ENCODE data around the gene DIDO1.

DIDO1 gene

GRCh38 chr20:62906647-62907375, 19.5 kb downstream of the DIDO1 start:
- H3K4me1 Mint-ChIP-seq (ENCODE audit: low read depth), result peaks cover 25% of the 10 kb centered on the region
- H3K27me3 Mint-ChIP-seq, result no peaks in the 10 kb centered on the region
- H3K4me3 Mint-ChIP-seq, result no peak overlapping the region
- H3K36me3 Mint-ChIP-seq (ENCODE audit: low read depth), result peaks cover 85% of the 10 kb centered on the region
- H3K9me3 Mint-ChIP-seq, result no peaks in the 10 kb centered on the region
- no peak overlapping the region for H3K27ac Mint-ChIP-seq

GRCh38 chr20:62906209-62906608, 20.1 kb downstream of the DIDO1 start:
- Mint-ChIP-seq H3K4me3 (no peak overlapping the region), H3K9me3 (no peaks in the 10 kb centered on the region), H3K4me1 (ENCODE audit: low read depth) (peaks cover 25% of the 10 kb centered on the region), H3K27ac (no peak overlapping the region), H3K27me3 (no peaks in the 10 kb centered on the region), H3K36me3 (ENCODE audit: low read depth) (peaks cover 86% of the 10 kb centered on the region)

- peaks cover 30% of the 10 kb centered on the region for H3K4me1 Mint-ChIP-seq (ENCODE audit: low read depth)
- peak overlapping the region; percentile 31 for H3K27ac Mint-ChIP-seq
- H3K36me3 Mint-ChIP-seq (ENCODE audit: low read depth), result peaks cover 84% of the 10 kb centered on the region
- H3K4me3 Mint-ChIP-seq, result no peak overlapping the region
- no peaks in the 10 kb centered on the region for H3K9me3 Mint-ChIP-seq
- no peaks in the 10 kb centered on the region for H3K27me3 Mint-ChIP-seq
Observed at GRCh38 chr20:62905536-62906117, 20.7 kb downstream of the DIDO1 start.

- Mint-ChIP-seq H3K9me3 (no peaks in the 10 kb centered on the region), H3K27me3 (no peaks in the 10 kb centered on the region), H3K4me3 (no peak overlapping the region), H3K36me3 (ENCODE audit: low read depth) (peaks cover 61% of the 10 kb centered on the region), H3K4me1 (ENCODE audit: low read depth) (peaks cover 50% of the 10 kb centered on the region), H3K27ac (no peak overlapping the region)
Observed at GRCh38 chr20:62902926-62903615, 23.2 kb downstream of the DIDO1 start.

DNA sequence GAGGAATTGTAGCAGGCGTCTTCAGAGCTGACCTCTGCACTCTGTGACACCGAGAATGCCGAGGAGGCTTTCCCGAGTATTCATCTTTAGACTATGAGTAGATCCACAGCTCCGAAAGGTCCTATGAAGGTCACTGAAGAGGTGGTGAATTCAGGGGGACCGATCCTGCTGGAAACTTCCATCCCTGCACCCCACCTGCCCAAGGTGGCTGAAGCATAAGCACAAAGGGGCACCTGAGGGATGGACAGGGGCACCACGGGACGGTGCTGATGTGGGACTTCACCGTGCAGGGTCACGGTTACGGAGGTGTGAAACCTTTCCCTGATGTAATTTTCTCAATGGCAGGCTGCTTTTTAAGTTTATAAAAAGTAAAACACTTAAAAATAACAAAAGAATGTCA, 24.4 kb downstream of the DIDO1 start:
- Mint-ChIP-seq H3K36me3 (ENCODE audit: low read depth) (peaks cover 51% of the 10 kb centered on the region), H3K4me3 (no peak overlapping the region), H3K9me3 (no peaks in the 10 kb centered on the region), H3K27ac (no peak overlapping the region), H3K4me1 (ENCODE audit: low read depth) (peaks cover 47% of the 10 kb centered on the region), H3K27me3 (no peaks in the 10 kb centered on the region)

DNA sequence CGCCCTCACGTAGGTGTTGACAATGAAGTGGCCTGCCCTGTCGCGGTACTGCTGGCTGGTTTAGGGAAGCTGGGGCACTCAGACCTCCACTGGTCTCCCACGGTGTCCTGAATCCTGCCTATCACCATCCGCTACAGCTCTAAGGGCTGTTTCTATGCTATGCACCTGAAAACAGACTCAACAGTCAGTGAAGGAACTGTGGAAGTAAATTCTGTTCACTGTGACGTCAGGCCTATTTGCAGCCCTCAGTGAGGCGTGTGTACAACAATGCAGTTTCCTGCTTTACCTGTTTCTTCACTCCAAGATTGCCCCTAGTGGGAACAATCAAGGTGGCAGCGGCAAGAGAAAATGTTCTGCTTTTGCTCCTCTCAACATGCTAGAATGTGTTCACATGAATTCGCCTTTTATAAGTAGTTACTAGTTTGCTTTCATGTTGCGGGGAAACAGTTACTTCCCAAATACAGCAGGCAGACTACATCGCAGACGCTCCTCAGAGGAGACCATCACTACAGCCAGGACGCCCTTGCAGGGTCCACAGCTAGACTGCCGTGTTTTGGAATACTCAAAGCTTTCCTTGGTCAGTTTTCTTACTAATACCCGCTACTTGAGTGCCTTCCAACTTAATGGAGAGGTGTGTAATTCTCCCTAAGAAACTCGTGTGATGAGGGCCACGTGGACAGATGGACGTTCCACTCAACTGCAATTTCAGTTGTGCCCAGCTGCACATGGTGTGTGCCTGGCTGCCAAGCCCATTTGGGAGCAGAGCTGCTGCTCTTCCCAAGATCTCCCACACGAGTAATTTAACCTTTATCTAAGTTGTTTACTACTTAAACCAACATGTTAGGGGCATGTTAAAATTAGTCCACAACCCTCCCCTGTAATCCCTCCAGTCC, 25.4 kb downstream of the DIDO1 start:
- H3K4me3 Mint-ChIP-seq, result no peak overlapping the region
- H3K27ac Mint-ChIP-seq, result no peak overlapping the region
- H3K36me3 Mint-ChIP-seq (ENCODE audit: low read depth), result peaks cover 46% of the 10 kb centered on the region

DNA sequence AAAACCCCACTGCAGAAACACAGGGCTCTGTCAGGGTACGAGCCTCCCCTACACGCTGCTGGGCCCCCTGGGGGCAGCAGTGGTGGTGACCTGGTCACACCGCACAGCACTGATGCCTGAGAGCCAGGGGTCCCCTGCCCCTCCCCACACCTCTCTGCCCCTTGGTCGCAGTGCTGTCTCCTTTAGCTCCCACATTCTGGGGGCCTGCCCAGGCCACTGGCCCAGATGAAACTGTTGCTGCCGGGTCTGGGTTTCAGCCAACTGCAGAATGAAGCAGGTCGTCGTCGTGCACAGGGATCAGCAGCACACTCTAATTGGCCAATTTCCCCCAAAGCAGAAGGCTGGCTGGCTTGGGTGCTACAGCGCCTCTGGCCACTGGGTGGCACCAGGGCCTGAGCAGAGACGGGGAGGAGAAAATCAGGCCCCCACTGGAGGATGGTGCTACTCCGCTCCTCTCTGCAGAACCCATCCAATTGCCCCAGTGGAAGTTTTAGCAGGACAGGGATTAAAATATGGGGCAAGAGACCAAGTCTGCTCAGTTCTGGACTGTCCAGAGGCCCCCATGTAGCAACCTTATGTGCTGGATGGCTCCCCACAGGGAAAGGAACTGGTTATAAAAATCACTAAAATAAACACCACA, 26.1 kb downstream of the DIDO1 start:
- peaks cover 46% of the 10 kb centered on the region for H3K36me3 Mint-ChIP-seq (ENCODE audit: low read depth)
- H3K4me3 Mint-ChIP-seq, result peak overlapping the region; percentile 15
- H3K9me3 Mint-ChIP-seq, result no peaks in the 10 kb centered on the region
- H3K27me3 Mint-ChIP-seq, result no peaks in the 10 kb centered on the region
- H3K27ac Mint-ChIP-seq, result no peak overlapping the region
- peaks cover 47% of the 10 kb centered on the region for H3K4me1 Mint-ChIP-seq (ENCODE audit: low read depth)

More for the DNA sequence above, 25.4 kb downstream of the DIDO1 start:
- no peaks in the 10 kb centered on the region for H3K9me3 Mint-ChIP-seq
- H3K4me1 Mint-ChIP-seq (ENCODE audit: low read depth), result peaks cover 47% of the 10 kb centered on the region
- H3K27me3 Mint-ChIP-seq, result no peaks in the 10 kb centered on the region

DNA sequence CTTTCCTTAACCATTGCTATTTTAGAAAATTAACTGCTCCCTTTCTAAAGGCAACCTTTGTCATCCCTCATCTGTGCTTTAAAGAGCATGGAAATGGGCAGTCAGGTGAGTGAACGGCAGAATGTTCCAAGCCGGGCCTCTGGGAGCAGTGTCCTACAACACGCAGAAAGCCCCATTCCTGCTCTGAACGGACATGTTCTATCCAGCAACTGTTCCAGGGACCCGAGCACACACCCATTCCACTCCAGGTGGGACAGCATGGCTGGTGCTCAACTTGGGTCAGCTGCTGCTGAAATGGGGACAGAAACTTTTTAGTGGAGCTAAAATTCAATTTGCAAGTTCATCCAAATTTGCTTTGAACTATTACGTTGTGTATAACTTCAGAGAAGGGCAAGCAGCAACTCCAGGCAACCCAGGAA, 26.7 kb downstream of the DIDO1 start:
- H3K36me3 Mint-ChIP-seq (ENCODE audit: low read depth), result peaks cover 46% of the 10 kb centered on the region

GRCh38 chr20:62898970-62899632, 27.2 kb downstream of the DIDO1 start:
- peaks cover 40% of the 10 kb centered on the region for H3K4me1 Mint-ChIP-seq (ENCODE audit: low read depth)
- peak overlapping the region; percentile 54 for H3K27ac Mint-ChIP-seq
- H3K9me3 Mint-ChIP-seq, result no peaks in the 10 kb centered on the region
- no peaks in the 10 kb centered on the region for H3K27me3 Mint-ChIP-seq
- peaks cover 47% of the 10 kb centered on the region for H3K36me3 Mint-ChIP-seq (ENCODE audit: low read depth)
- peak overlapping the region; percentile 44 for H3K4me3 Mint-ChIP-seq

More for the DNA sequence above, 26.7 kb downstream of the DIDO1 start:
- H3K27me3 Mint-ChIP-seq, result no peaks in the 10 kb centered on the region
- no peak overlapping the region for H3K27ac Mint-ChIP-seq
- H3K9me3 Mint-ChIP-seq, result no peaks in the 10 kb centered on the region
- no peak overlapping the region for H3K4me3 Mint-ChIP-seq
- H3K4me1 Mint-ChIP-seq (ENCODE audit: low read depth), result peaks cover 43% of the 10 kb centered on the region

DNA sequence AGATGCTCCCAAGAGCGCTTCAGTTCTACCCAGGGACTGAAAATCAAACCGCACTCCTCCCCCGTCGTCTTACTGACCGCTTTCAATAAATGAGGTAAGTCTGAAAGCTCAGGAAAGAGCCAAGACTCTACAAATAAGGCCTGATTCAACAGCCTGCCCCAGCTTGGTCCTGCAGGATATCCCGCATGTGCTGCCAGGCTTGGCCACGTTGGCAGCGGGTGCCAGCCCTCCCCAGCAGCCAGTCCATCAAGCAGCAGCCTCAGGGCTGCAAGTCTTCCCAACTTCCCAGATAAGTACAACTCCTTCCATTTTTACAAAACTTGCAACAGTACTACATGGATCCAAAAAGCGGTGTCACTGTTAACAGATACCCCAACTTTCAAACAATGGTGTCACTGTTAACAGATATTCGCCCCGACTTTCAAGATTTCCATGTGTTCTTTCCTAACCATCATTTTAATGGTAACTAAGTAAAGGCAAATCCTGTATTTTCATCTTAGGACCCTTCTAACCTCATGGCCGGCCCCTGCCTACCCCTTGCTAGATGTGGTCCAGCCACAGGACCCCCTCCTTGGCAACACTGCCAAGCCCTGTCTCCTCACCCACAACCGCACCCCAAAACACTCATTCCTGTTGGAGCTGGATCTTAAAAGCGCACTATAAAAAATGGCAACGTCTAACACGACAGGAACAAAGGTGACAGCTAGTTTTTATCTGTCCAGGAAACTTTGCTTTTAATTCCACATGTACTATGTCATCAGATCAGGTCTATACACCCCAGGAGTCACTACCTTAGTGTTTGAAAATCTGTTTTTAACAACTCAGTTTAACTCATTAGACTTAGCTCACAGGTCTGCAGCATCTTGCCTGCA, 28.0 kb downstream of the DIDO1 start:
- Mint-ChIP-seq H3K27ac (no peak overlapping the region), H3K36me3 (ENCODE audit: low read depth) (peaks cover 46% of the 10 kb centered on the region), H3K4me3 (no peak overlapping the region), H3K4me1 (ENCODE audit: low read depth) (peaks cover 32% of the 10 kb centered on the region), H3K9me3 (no peaks in the 10 kb centered on the region), H3K27me3 (no peaks in the 10 kb centered on the region)

GRCh38 chr20:62897666-62898065, 28.6 kb downstream of the DIDO1 start:
- H3K9me3 Mint-ChIP-seq, result no peaks in the 10 kb centered on the region
- H3K27me3 Mint-ChIP-seq, result no peaks in the 10 kb centered on the region
- H3K4me3 Mint-ChIP-seq, result no peak overlapping the region
- no peak overlapping the region for H3K27ac Mint-ChIP-seq
- H3K4me1 Mint-ChIP-seq (ENCODE audit: low read depth), result peaks cover 35% of the 10 kb centered on the region
- peaks cover 48% of the 10 kb centered on the region for H3K36me3 Mint-ChIP-seq (ENCODE audit: low read depth)

DNA sequence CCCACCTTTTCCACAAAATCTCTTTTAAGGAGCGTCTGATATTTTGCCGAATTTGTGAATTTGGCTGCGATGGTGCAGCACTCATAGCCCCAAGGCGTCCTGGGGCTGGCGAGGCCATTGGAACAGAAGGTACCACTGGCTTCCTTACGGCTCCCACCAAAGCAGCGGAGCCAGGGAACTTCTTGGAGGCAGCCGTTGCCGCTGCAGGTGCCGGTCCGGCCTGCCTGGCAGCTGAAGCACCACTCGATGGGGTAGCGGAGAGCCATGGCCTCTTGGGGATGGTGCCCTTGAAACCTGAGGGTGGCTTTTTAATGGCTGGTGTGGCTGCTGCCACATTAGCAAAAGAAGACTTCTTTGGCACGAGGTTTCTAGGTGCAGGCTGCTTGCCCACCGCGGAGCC, 29.8 kb downstream of the DIDO1 start:
- no peak overlapping the region for H3K27ac Mint-ChIP-seq
- peaks cover 48% of the 10 kb centered on the region for H3K36me3 Mint-ChIP-seq (ENCODE audit: low read depth)
- no peak overlapping the region for H3K4me3 Mint-ChIP-seq
- no peaks in the 10 kb centered on the region for H3K27me3 Mint-ChIP-seq
- H3K4me1 Mint-ChIP-seq (ENCODE audit: low read depth), result peaks cover 44% of the 10 kb centered on the region
- H3K9me3 Mint-ChIP-seq, result no peaks in the 10 kb centered on the region

DNA sequence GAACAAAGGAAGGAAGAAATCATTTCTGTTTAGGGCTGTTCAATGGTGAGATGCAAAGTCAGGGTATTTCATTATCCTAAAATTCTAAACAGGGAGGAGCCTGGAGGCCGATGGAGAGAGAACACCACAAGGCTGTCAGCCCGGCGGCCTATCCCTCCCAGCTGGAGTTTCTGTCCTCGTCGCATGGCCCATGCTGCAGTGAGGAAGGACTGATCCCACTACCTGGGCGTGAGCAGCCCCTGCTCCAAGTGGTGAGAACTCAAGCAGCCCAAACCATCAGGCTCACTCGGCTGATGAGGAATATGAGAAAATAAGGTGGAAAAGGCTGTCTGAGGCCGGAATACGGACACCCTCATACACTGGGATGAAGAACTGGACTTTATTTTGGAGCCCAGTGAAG, 30.8 kb downstream of the DIDO1 start:
- peaks cover 45% of the 10 kb centered on the region for H3K4me1 Mint-ChIP-seq (ENCODE audit: low read depth)
- H3K27me3 Mint-ChIP-seq, result no peaks in the 10 kb centered on the region
- H3K27ac Mint-ChIP-seq, result no peak overlapping the region
- H3K36me3 Mint-ChIP-seq (ENCODE audit: low read depth), result peaks cover 52% of the 10 kb centered on the region
- no peaks in the 10 kb centered on the region for H3K9me3 Mint-ChIP-seq
- no peak overlapping the region for H3K4me3 Mint-ChIP-seq
